Mesothelial cell of epicardium (in vitro differentiated cells): ENCODE data around the gene TRIM28. TPM values are rescaled to one million over a fixed set of nuclear protein-coding genes. Genes with fewer than 3 reads are reported as not detected.
"Not testable (repeated sequence)": the region's sequence is repeated elsewhere in the genome, so short reads cannot be mapped to it uniquely, and the experiment has no call there.

ENCODE experiments used
- DNase-seq, 2 experiments: peaks; one replicate each; pipeline ENCODE4 v3.0.0; 2021; ENCODE audit warnings: low spot score in 2 of 2; ENCODE audit not compliant: unreplicated experiment in 2 of 2
- H3K27ac Mint-ChIP-seq: 2 replicates; pipeline ENCODE4 v1.8.0; 2021; ENCODE audit warnings: mixed read lengths
- H3K27me3 Mint-ChIP-seq: 2 replicates; pipeline ENCODE4 v1.8.0; 2021; ENCODE audit warnings: low read depth, mixed read lengths
- H3K36me3 Mint-ChIP-seq: 2 replicates; pipeline ENCODE4 v1.8.0; 2021; ENCODE audit warnings: mixed read lengths
- H3K4me1 Mint-ChIP-seq: 2 replicates; pipeline ENCODE4 v1.8.0; 2021; ENCODE audit warnings: mixed read lengths
- H3K4me3 Mint-ChIP-seq: 2 replicates; pipeline ENCODE4 v1.8.0; 2021; ENCODE audit warnings: mild to moderate bottlenecking, moderate library complexity, mixed read lengths
- H3K9me3 Mint-ChIP-seq: 2 replicates; pipeline ENCODE4 v1.8.0; 2021; ENCODE audit warnings: mixed read lengths
- CTCF ChIP-seq: fragments of 200-600 bp; sonication (generic); IDR thresholded peaks from one replicate; pipeline ENCODE4 v1.5.0; 2021; ENCODE audit warnings: antibody characterized with exemption; ENCODE audit not compliant: unreplicated experiment
- total RNA-seq: library from RNA; stranded (reverse); gene quantifications from 3 replicates; pipeline ENCODE4 v1.2.1, GENCODE V29; 2021

TRIM28 gene
- 577 to 599 TPM (median 579 TPM) in 3 replicates for total RNA-seq

- peaks cover 20% of the 10 kb centered on the region for H3K4me1 Mint-ChIP-seq
- peak within 1 kb of the TSS; percentile 98 for H3K27ac Mint-ChIP-seq
- no peaks in the 10 kb centered on the region for H3K9me3 Mint-ChIP-seq
- no peak for TF ChIP-seq CTCF
- DNase-seq: peak; percentile 100
- H3K27me3 Mint-ChIP-seq: peaks cover 31% of the 10 kb centered on the region
- peak within 1 kb of the TSS; percentile 97 for H3K4me3 Mint-ChIP-seq
- peaks cover 5% of the 10 kb centered on the region for H3K36me3 Mint-ChIP-seq
These were observed at the start of gene TRIM28 for GRCh38 chr19:58543826-58544590. TRIM28 (plus strand) TSS chr19:58544064; CDS start chr19:58544758, 694 bp downstream.

GRCh38 chr19:58497634-58498170 lies 46.2 kb upstream of the TRIM28 start:
- no peak for DNase-seq
- Mint-ChIP-seq H3K4me3 (peak overlapping the region; percentile 28), H3K36me3 (no peaks in the 10 kb centered on the region), H3K9me3 (peaks cover 6% of the 10 kb centered on the region), H3K4me1 (peaks cover 18% of the 10 kb centered on the region), H3K27me3 (no peaks in the 10 kb centered on the region), H3K27ac (no peak overlapping the region)
- no peak for TF ChIP-seq CTCF

GRCh38 chr19:58498316-58499020 lies 45.4 kb upstream of the TRIM28 start:
- Mint-ChIP-seq H3K9me3 (peaks cover 6% of the 10 kb centered on the region), H3K4me1 (peaks cover 18% of the 10 kb centered on the region), H3K4me3 (peak overlapping the region; percentile 86), H3K27ac (peak overlapping the region; percentile 92), H3K36me3 (no peaks in the 10 kb centered on the region), H3K27me3 (no peaks in the 10 kb centered on the region)
- no peak for TF ChIP-seq CTCF
- DNase-seq: no peak

GRCh38 chr19:58499021-58499927 lies 44.6 kb upstream of the TRIM28 start:
- H3K27me3 Mint-ChIP-seq: no peaks in the 10 kb centered on the region
- H3K36me3 Mint-ChIP-seq: no peaks in the 10 kb centered on the region
- peak overlapping the region; percentile 86 for H3K4me3 Mint-ChIP-seq
- peaks cover 18% of the 10 kb centered on the region for H3K4me1 Mint-ChIP-seq
- peak overlapping the region; percentile 92 for H3K27ac Mint-ChIP-seq
- TF ChIP-seq CTCF: peak; percentile 68
- peaks cover 6% of the 10 kb centered on the region for H3K9me3 Mint-ChIP-seq
- peak; percentile 99 for DNase-seq

GRCh38 chr19:58500242-58500641 lies 43.6 kb upstream of the TRIM28 start:
- H3K9me3 Mint-ChIP-seq: peaks cover 6% of the 10 kb centered on the region
- TF ChIP-seq CTCF: no peak

GRCh38 chr19:58507602-58508223 lies 36.2 kb upstream of the TRIM28 start:
- H3K27ac Mint-ChIP-seq, H3K27me3 Mint-ChIP-seq, H3K36me3 Mint-ChIP-seq, H3K9me3 Mint-ChIP-seq, H3K4me3 Mint-ChIP-seq, H3K4me1 Mint-ChIP-seq, DNase-seq: not testable (repeated sequence)

More at GRCh38 chr19:58500242-58500641, 43.6 kb upstream of the TRIM28 start:
- no peak for DNase-seq
- Mint-ChIP-seq H3K36me3 (no peaks in the 10 kb centered on the region), H3K27ac (no peak overlapping the region), H3K4me3 (peak overlapping the region; percentile 86), H3K27me3 (no peaks in the 10 kb centered on the region), H3K4me1 (peaks cover 18% of the 10 kb centered on the region)
